Measurements from ENCODE around the gene MACO1.

The MACO1 gene

GRCh38 chr1:25473653-25474225, 43.0 kb downstream of the MACO1 start:
- H3K4me3 ChIP-seq (ENCODE audit: low read length), result no peak overlapping the region
- no peak for TF ChIP-seq CTCF (IDR thresholded peaks at IDR 0.05; ENCODE audit: insufficient read depth, low read depth, low read length, missing control alignments)
- DNase-seq (ENCODE audit: low read depth), result no peak

- no peak for DNase-seq (ENCODE audit: low read depth)
- no peak for TF ChIP-seq CTCF (IDR thresholded peaks at IDR 0.05; ENCODE audit: insufficient read depth, low read depth, low read length, missing control alignments)
- no peak overlapping the region for H3K4me3 ChIP-seq (ENCODE audit: low read length)
These were observed 43.8 kb downstream of the MACO1 start for GRCh38 chr1:25474439-25475047.

GRCh38 chr1:25476186-25477097, 45.7 kb downstream of the MACO1 start:
- no peak for TF ChIP-seq CTCF (IDR thresholded peaks at IDR 0.05; ENCODE audit: insufficient read depth, low read depth, low read length, missing control alignments)
- peak; percentile 69 for DNase-seq (ENCODE audit: low read depth)
- H3K4me3 ChIP-seq (ENCODE audit: low read length), result no peak overlapping the region

GRCh38 chr1:25477448-25478034, 46.8 kb downstream of the MACO1 start:
- TF ChIP-seq CTCF (IDR thresholded peaks at IDR 0.05; ENCODE audit: insufficient read depth, low read depth, low read length, missing control alignments), result no peak
- no peak for DNase-seq (ENCODE audit: low read depth)
- H3K4me3 ChIP-seq (ENCODE audit: low read length), result no peak overlapping the region

GRCh38 chr1:25478633-25479032, 47.9 kb downstream of the MACO1 start:
- no peak overlapping the region for H3K4me3 ChIP-seq (ENCODE audit: low read length)
- peak; percentile 89 for DNase-seq (ENCODE audit: low read depth)
- no peak for TF ChIP-seq CTCF (IDR thresholded peaks at IDR 0.05; ENCODE audit: insufficient read depth, low read depth, low read length, missing control alignments)

- no peak for TF ChIP-seq CTCF (IDR thresholded peaks at IDR 0.05; ENCODE audit: insufficient read depth, low read depth, low read length, missing control alignments)
- H3K4me3 ChIP-seq (ENCODE audit: low read length), result no peak overlapping the region
- DNase-seq (ENCODE audit: low read depth), result no peak
These were observed 50.9 kb downstream of the MACO1 start for GRCh38 chr1:25481625-25482024.
